Suppressor macrophage treated with lipopolysaccharide for 4 hours (primary cell): ENCODE measurements around the gene XYLT2.
A peak's percentile ranks its signal among the peaks of the same experiment; 100 is the strongest.

ENCODE experiments used
- DNase-seq: peaks from one replicate; pipeline ENCODE4 v3.0.0-alpha.2; 2020

XYLT2 gene

GRCh38 chr17:50352072-50352692, 6.3 kb downstream of the XYLT2 start:
- DNase-seq, result no peak

GRCh38 chr17:50352693-50353599, 7.0 kb downstream of the XYLT2 start:
- DNase-seq, result no peak

GRCh38 chr17:50353600-50354195, 7.8 kb downstream of the XYLT2 start:
- no peak for DNase-seq

- no peak for DNase-seq
These were observed 8.3 kb downstream of the XYLT2 start for GRCh38 chr17:50354198-50354597.

GRCh38 chr17:50354776-50355175, 8.8 kb downstream of the XYLT2 start:
- no peak for DNase-seq

- no peak for DNase-seq
These were observed 9.4 kb downstream of the XYLT2 start for GRCh38 chr17:50355336-50355700.

- no peak for DNase-seq
These were observed 9.9 kb downstream of the XYLT2 start for GRCh38 chr17:50355701-50356341.

- no peak for DNase-seq
These were observed 10.5 kb downstream of the XYLT2 start for GRCh38 chr17:50356418-50356817.

GRCh38 chr17:50356892-50357510, 11.1 kb downstream of the XYLT2 start:
- DNase-seq, result no peak

GRCh38 chr17:50358177-50358576, 12.3 kb downstream of the XYLT2 start:
- no peak for DNase-seq

- no peak for DNase-seq
These were observed 13.2 kb downstream of the XYLT2 start for GRCh38 chr17:50359005-50359699.

GRCh38 chr17:50359998-50360461, 14.1 kb downstream of the XYLT2 start:
- DNase-seq, result no peak

GRCh38 chr17:50360486-50361115, 14.7 kb downstream of the XYLT2 start:
- no peak for DNase-seq

- DNase-seq, result peak; percentile 68
These were observed 15.9 kb downstream of the XYLT2 start for GRCh38 chr17:50361561-50362480.

GRCh38 chr17:50362661-50363060, 16.7 kb downstream of the XYLT2 start:
- DNase-seq, result no peak

GRCh38 chr17:50363217-50364060, 17.5 kb downstream of the XYLT2 start:
- DNase-seq, result no peak

- no peak for DNase-seq
These were observed 18.1 kb downstream of the XYLT2 start for GRCh38 chr17:50364061-50364458.

- DNase-seq, result no peak
These were observed 18.8 kb downstream of the XYLT2 start for GRCh38 chr17:50364715-50365114.

- DNase-seq, result no peak
These were observed 19.2 kb downstream of the XYLT2 start for GRCh38 chr17:50365165-50365564.
